OCI-LY3 (cell line): ENCODE measurements around the gene RAB3GAP2.

Experiments
- CTCF ChIP-seq: fragments of 200-600, 300-600 bp; sonication (generic); IDR thresholded peaks from 2 replicates; pipeline ENCODE4 v1.5.1; 2014; ENCODE audit warnings: antibody characterized with exemption, low read length, low read depth
- EZH2phosphoT487 ChIP-seq: fragments of 200-600 bp; shearing (Covaris generic); IDR thresholded peaks from 2 replicates; pipeline ENCODE4 v1.6.1; 2018; ENCODE audit warnings: antibody characterized with exemption, mixed run types, low read depth

- TF ChIP-seq CTCF (no peak), EZH2phosphoT487 (no peak)
Measured at GRCh38 chr1:220219865-220220698, 52.2 kb downstream of the RAB3GAP2 start.
